ENCODE data around the gene ARHGAP33. TPM values are rescaled to one million over a fixed set of nuclear protein-coding genes. Genes with fewer than 3 reads are reported as not detected.

The ARHGAP33 gene
- total RNA-seq, 1 experiment from 2014 or later = 39.6 TPM

DNA sequence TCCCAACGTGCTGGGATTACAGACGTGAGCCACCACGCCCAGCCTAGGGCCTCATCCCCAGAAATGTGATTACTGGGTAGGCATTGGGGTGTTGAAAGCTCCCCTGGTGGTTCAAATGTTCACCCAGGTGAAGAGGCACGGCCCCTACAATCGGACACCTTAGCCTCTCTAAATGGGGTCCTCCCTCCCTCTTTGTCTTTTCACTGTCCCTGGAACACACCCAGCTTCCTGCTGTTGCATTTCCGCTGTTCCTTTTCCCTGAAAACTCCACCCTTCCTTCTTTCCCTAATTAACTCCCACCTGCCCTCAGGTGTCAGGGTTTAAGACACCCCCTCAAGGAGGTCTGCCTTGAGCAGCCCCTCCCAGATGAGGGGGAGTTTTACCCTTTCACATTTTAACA, 40.9 kb downstream of the ARHGAP33 start:
- Histone ChIP-seq H3K36me3 (ENCODE audit: insufficient read depth, low read length, poor library complexity, severe bottlenecking) (no peaks in the 10 kb centered on the region), H3K27ac (ENCODE audit: low read depth, low read length, poor library complexity, severe bottlenecking) (no peak overlapping the region), H3K4me1 (ENCODE audit: insufficient read depth, low read length, poor library complexity, severe bottlenecking) (no peaks in the 10 kb centered on the region), H3K27me3 (replicated peaks; ENCODE audit: insufficient read depth, low read depth, low read length, poor library complexity) (peaks cover 4% of the 10 kb centered on the region), H3K9me3 (ENCODE audit: low read depth, low read length, poor library complexity, severe bottlenecking) (no peaks in the 10 kb centered on the region), H3K4me3 (ENCODE audit: low read depth, low read length, poor library complexity, severe bottlenecking) (no peak overlapping the region)
- intact Hi-C loops (cut with micrococcal nuclease; ENCODE audit: unreplicated experiment) = no loop called here
- no peak for TF ChIP-seq EZH2 (IDR thresholded peaks at IDR 0.05; ENCODE audit: borderline replicate concordance, low read depth, low read length, poor library complexity, severe bottlenecking)
- TF ChIP-seq, protein P1, sequence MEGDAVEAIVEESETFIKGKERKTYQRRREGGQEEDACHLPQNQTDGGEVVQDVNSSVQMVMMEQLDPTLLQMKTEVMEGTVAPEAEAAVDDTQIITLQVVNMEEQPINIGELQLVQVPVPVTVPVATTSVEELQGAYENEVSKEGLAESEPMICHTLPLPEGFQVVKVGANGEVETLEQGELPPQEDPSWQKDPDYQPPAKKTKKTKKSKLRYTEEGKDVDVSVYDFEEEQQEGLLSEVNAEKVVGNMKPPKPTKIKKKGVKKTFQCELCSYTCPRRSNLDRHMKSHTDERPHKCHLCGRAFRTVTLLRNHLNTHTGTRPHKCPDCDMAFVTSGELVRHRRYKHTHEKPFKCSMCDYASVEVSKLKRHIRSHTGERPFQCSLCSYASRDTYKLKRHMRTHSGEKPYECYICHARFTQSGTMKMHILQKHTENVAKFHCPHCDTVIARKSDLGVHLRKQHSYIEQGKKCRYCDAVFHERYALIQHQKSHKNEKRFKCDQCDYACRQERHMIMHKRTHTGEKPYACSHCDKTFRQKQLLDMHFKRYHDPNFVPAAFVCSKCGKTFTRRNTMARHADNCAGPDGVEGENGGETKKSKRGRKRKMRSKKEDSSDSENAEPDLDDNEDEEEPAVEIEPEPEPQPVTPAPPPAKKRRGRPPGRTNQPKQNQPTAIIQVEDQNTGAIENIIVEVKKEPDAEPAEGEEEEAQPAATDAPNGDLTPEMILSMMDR (conservative IDR thresholded peaks at IDR 0.05; ENCODE audit: low read depth, low read length) = no peak
- DNase-seq (ENCODE audit: low spot score) = no peak
- ChIA-PET CTCF (no interaction called here), POLR2A (ENCODE audit: low non-redundant PET) (no interaction called here)
- BruUV-seq (replicated peaks) = no TSS peak

DNA sequence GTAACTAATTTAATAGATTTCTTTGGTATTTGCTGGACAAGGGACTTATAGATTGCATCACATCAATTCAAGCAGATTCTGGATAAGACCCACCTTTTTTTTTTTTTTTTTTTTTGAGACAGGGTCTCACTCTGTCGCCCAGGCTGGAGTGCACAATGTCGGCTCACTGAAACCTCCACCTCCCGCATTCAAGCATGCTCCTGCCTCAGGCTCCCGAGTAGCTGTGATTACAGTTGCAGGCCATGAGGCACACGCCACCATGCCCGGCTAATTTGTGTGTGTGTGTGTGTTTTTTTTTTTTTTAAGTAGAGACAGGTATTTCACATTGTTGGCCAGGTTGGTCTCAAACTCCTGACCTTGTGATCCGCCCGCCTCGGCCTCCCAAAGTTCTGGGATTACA, 41.5 kb downstream of the ARHGAP33 start:
- H3K9me3 ChIP-seq (ENCODE audit: low read depth, low read length, poor library complexity, severe bottlenecking) = no peaks in the 10 kb centered on the region
- H3K4me1 ChIP-seq (ENCODE audit: insufficient read depth, low read length, poor library complexity, severe bottlenecking) = no peaks in the 10 kb centered on the region
- no TSS peak for BruUV-seq (replicated peaks)
- TF ChIP-seq, protein P1 (conservative IDR thresholded peaks at IDR 0.05; ENCODE audit: low read depth, low read length) = no peak
- TF ChIP-seq EZH2 (IDR thresholded peaks at IDR 0.05; ENCODE audit: borderline replicate concordance, low read depth, low read length, poor library complexity, severe bottlenecking) = no peak
- peaks cover 4% of the 10 kb centered on the region for H3K27me3 ChIP-seq (replicated peaks; ENCODE audit: insufficient read depth, low read depth, low read length, poor library complexity)
- POLR2A ChIA-PET (ENCODE audit: low non-redundant PET) = no interaction called here
- DNase-seq (ENCODE audit: low spot score) = no peak
- H3K27ac ChIP-seq (ENCODE audit: low read depth, low read length, poor library complexity, severe bottlenecking) = no peak overlapping the region
- H3K36me3 ChIP-seq (ENCODE audit: insufficient read depth, low read length, poor library complexity, severe bottlenecking) = no peaks in the 10 kb centered on the region
- CTCF ChIA-PET = no interaction called here
- intact Hi-C loops (cut with micrococcal nuclease; ENCODE audit: unreplicated experiment) = no loop called here
- no peak overlapping the region for H3K4me3 ChIP-seq (ENCODE audit: low read depth, low read length, poor library complexity, severe bottlenecking)

DNA sequence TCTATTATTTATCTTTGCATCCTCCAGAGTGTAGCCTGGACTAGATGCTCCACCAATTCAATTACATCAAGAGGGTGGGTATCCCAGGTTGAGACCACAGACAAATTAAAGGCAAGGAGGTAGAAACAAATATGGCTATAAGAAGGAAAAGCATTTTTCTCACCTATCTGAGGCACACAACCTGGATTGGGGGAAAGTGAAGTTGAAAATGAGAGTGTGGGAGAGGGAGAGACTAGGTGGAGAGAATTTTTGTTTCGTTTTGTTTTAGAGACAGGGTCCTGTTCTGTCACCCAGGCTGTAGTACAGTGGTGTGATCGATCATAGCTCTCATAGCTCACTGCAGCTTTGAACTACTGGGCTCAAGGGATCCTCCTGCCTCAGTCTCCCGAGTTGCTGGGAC, 43.1 kb downstream of the ARHGAP33 start:
- Histone ChIP-seq H3K4me1 (ENCODE audit: insufficient read depth, low read length, poor library complexity, severe bottlenecking) (no peaks in the 10 kb centered on the region), H3K36me3 (ENCODE audit: insufficient read depth, low read length, poor library complexity, severe bottlenecking) (no peaks in the 10 kb centered on the region), H3K27me3 (replicated peaks; ENCODE audit: insufficient read depth, low read depth, low read length, poor library complexity) (peaks cover 4% of the 10 kb centered on the region), H3K9me3 (ENCODE audit: low read depth, low read length, poor library complexity, severe bottlenecking) (no peaks in the 10 kb centered on the region), H3K4me3 (ENCODE audit: low read depth, low read length, poor library complexity, severe bottlenecking) (no peak overlapping the region), H3K27ac (ENCODE audit: low read depth, low read length, poor library complexity, severe bottlenecking) (no peak overlapping the region)
- ChIA-PET CTCF (no interaction called here), POLR2A (ENCODE audit: low non-redundant PET) (no interaction called here)
- TF ChIP-seq EZH2 (IDR thresholded peaks at IDR 0.05; ENCODE audit: borderline replicate concordance, low read depth, low read length, poor library complexity, severe bottlenecking) = no peak
- TF ChIP-seq, protein P1 (conservative IDR thresholded peaks at IDR 0.05; ENCODE audit: low read depth, low read length) = no peak
- BruUV-seq (replicated peaks) = no TSS peak
- intact Hi-C loops (cut with micrococcal nuclease; ENCODE audit: unreplicated experiment) = no loop called here
- no peak for DNase-seq (ENCODE audit: low spot score)

Measured in A673 (cell line).